PC-3 (cell line): ENCODE measurements around the gene MEFV. TPM values are rescaled to one million over a fixed set of nuclear protein-coding genes. Genes with fewer than 3 reads are reported as not detected.

Experiments
- ATAC-seq: fragments of 200-7000 bp; cut with Tn5 transposase; 2 replicates; pipeline ENCODE4 v1.9.1; 2020; ENCODE audit warnings: mild to moderate bottlenecking, moderate library complexity
- BruUV-seq: library from RNA; stranded (reverse); fragments of 400-500 nt; replicated peaks from 2 replicates; lab custom pipeline; 2021; lab: Mats Ljungman, UMichigan
- CTCF ChIA-PET: fragments of 300-600 bp; sonication (Branson Sonifier 250); formaldehyde crosslinking; loops from one replicate; lab custom pipeline; 2022; ENCODE audit warnings: antibody characterized with exemption; lab: Charles Lee
- POLR2A ChIA-PET: fragments of 300-600 bp; sonication (Branson Sonifier 250); formaldehyde crosslinking; loops from one replicate; lab custom pipeline; 2022; ENCODE audit warnings: antibody characterized with exemption; ENCODE audit not compliant: unreplicated experiment; lab: Charles Lee
- DNase-seq: peaks from one replicate; pipeline ENCODE4 v3.0.0-alpha.2; 2015
- H2AFZ ChIP-seq: fragments of 300-600 bp; sonication (generic); 2 replicates; pipeline ENCODE4 v1.6.0; 2016; ENCODE audit warnings: antibody characterized with exemption, low read length
- H3F3A ChIP-seq: fragments of 300-600 bp; sonication (generic); one replicate; pipeline ENCODE4 v1.6.0; 2017; ENCODE audit warnings: antibody characterized with exemption, low read length, control low read depth, mild to moderate bottlenecking; ENCODE audit not compliant: unreplicated experiment
- H3K27ac ChIP-seq: fragments of 300-600 bp; sonication (generic); 2 replicates; pipeline ENCODE4 v1.5.1; 2016; ENCODE audit warnings: mild to moderate bottlenecking, low read length
- H3K27me3 ChIP-seq: fragments of 300-600 bp; sonication (generic); 2 replicates; pipeline ENCODE4 v1.6.1; 2016; ENCODE audit warnings: low read length, mixed read lengths
- H3K36me3 ChIP-seq: fragments of 300-600 bp; sonication (generic); 2 replicates; pipeline ENCODE4 v1.6.1; 2016; ENCODE audit warnings: low read depth, mixed run types, low read length, mixed read lengths
- H3K4me1 ChIP-seq: fragments of 300-600 bp; sonication (generic); 2 replicates; pipeline ENCODE4 v1.5.1; 2016; ENCODE audit warnings: low read length; ENCODE audit not compliant: insufficient read depth
- H3K4me2 ChIP-seq: fragments of 300-600 bp; sonication (generic); 2 replicates; pipeline ENCODE4 v1.6.0; 2016; ENCODE audit warnings: low read length
- H3K4me3 ChIP-seq: fragments of 300-600 bp; sonication (generic); 2 replicates; pipeline ENCODE4 v1.5.1; 2016; ENCODE audit warnings: mild to moderate bottlenecking, low read length, mixed read lengths
- H3K79me2 ChIP-seq: fragments of 300-600 bp; sonication (generic); 2 replicates; pipeline ENCODE4 v1.6.1; 2017; ENCODE audit warnings: low read length, mixed read lengths
- H3K9ac ChIP-seq: fragments of 300-600 bp; sonication (generic); 2 replicates; pipeline ENCODE4 v1.6.0; 2016; ENCODE audit warnings: mild to moderate bottlenecking, low read length
- H3K9me2 ChIP-seq: fragments of 300-600 bp; sonication (generic); replicated peaks from 2 replicates; pipeline ENCODE4 v1.6.1; 2016; ENCODE audit warnings: mixed run types, low read length, mixed read lengths
- H3K9me3 ChIP-seq: fragments of 300-600 bp; sonication (generic); 2 replicates; pipeline ENCODE4 v1.6.1; 2016; ENCODE audit warnings: low read length, mixed read lengths
- H4K20me1 ChIP-seq: fragments of 300-600 bp; sonication (generic); 2 replicates; pipeline ENCODE4 v1.6.1; 2016; ENCODE audit warnings: low read length, mixed read lengths
- CTCF ChIP-seq: fragments of 300-600 bp; sonication (generic); conservative IDR thresholded peaks from 2 replicates; pipeline ENCODE4 v1.5.1; 2017; ENCODE audit warnings: antibody characterized with exemption, low read depth, mild to moderate bottlenecking, low read length
- EZH2 ChIP-seq: fragments of 300-600 bp; sonication (generic); IDR thresholded peaks from one replicate; pipeline ENCODE4 v1.6.1; 2017; ENCODE audit warnings: antibody characterized with exemption, mild to moderate bottlenecking, low read length; ENCODE audit not compliant: unreplicated experiment
- EZH2phosphoT487 ChIP-seq: fragments of 300-600 bp; sonication (generic); IDR thresholded peaks from 2 replicates; pipeline ENCODE4 v1.6.1; 2018; ENCODE audit warnings: mild to moderate bottlenecking, antibody characterized with exemption, low read length, borderline replicate concordance
- intact Hi-C: fragments of 100-400 bp; cut with micrococcal nuclease; formaldehyde crosslinking; loops from 2 replicates; pipeline ENCODE4 v1.9.0; 2023
- total RNA-seq: library from RNA; depleted of rRNA; stranded (reverse); fragments of >200 nt; gene quantifications from 2 replicates; pipeline ENCODE4 v1.2.3, GENCODE V29; 2014

The MEFV gene
- total RNA-seq, 1 experiment from 2014 or later, result 0.04 TPM

GRCh38 chr16:3243882-3244281 lies 12.6 kb downstream of the MEFV start:
- no TSS peak for BruUV-seq
- no peak overlapping the region for H3K4me2 ChIP-seq
- TF ChIP-seq CTCF (no peak), EZH2phosphoT487 (no peak), EZH2 (no peak)
- H4K20me1 ChIP-seq, result no peaks in the 10 kb centered on the region
- no peaks in the 10 kb centered on the region for H3K9me2 ChIP-seq
- ChIA-PET POLR2A (no interaction called here), CTCF (no interaction called here)
- no peak overlapping the region for H3K27ac ChIP-seq
- H3K9me3 ChIP-seq, result no peaks in the 10 kb centered on the region
- H3K27me3 ChIP-seq, result no peaks in the 10 kb centered on the region
- H3F3A ChIP-seq, result no peaks in the 10 kb centered on the region
- no peaks in the 10 kb centered on the region for H3K36me3 ChIP-seq
- H3K9ac ChIP-seq, result no peak overlapping the region
- H2AFZ ChIP-seq, result no peak overlapping the region
- ATAC-seq, result no peak
- no peak overlapping the region for H3K4me3 ChIP-seq
- no peak for DNase-seq
- intact Hi-C loops, result no loop called here
- H3K79me2 ChIP-seq, result no peaks in the 10 kb centered on the region
- no peaks in the 10 kb centered on the region for H3K4me1 ChIP-seq

DNA sequence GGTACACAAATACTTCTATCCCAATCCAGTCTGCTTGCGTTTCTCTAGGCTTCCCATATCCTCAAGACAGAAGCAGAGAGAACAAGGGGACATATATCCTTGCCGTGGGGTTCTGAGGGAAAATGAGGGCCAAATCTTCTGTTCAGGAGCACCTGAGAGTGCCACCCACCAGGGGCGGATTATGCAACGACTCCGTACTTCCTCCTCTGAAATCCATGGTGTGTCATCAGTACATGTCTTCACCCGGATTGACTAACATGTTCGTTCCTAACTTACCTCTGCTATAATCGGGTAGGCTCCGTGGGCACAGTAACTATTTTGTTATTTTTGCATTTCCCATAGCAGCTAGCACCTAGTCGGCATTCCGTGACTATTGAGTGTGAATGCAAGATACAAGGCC lies 13.7 kb downstream of the MEFV start:
- no TSS peak for BruUV-seq
- H3K9me3 ChIP-seq, result no peaks in the 10 kb centered on the region
- no peak overlapping the region for H3K4me2 ChIP-seq
- no peak overlapping the region for H3K27ac ChIP-seq
- H3K9me2 ChIP-seq, result no peaks in the 10 kb centered on the region
- POLR2A ChIA-PET, result no interaction called here
- no peaks in the 10 kb centered on the region for H3K27me3 ChIP-seq
- TF ChIP-seq EZH2phosphoT487 (no peak), EZH2 (no peak), CTCF (no peak)
- no peak for ATAC-seq
- no peaks in the 10 kb centered on the region for H3F3A ChIP-seq
- H3K36me3 ChIP-seq, result no peaks in the 10 kb centered on the region
- H3K4me3 ChIP-seq, result no peak overlapping the region
- CTCF ChIA-PET, result no interaction called here
- H2AFZ ChIP-seq, result no peak overlapping the region
- no peak for DNase-seq
- no peaks in the 10 kb centered on the region for H3K4me1 ChIP-seq
- H3K9ac ChIP-seq, result no peak overlapping the region
- no peaks in the 10 kb centered on the region for H3K79me2 ChIP-seq
- intact Hi-C loops, result no loop called here
- no peaks in the 10 kb centered on the region for H4K20me1 ChIP-seq

DNA sequence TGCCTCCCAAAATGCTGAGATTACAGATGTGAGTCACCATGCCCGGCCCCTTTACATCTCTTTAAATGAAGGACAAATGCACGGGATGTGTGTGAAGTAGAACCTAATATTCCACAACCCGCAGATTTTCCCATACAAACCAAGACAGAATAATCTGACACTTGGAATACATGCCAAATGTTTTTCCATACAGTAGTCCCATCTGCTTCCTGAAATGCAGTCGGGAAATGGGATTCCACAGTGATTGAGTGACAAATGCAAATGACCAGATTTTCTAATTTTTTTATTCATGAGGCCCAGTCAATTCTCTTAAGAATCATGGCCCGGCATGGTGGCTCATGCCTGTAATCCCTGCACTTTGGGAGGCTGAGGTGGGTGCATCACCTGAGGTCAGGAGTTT lies 14.7 kb downstream of the MEFV start:
- H3K27me3 ChIP-seq, result no peaks in the 10 kb centered on the region
- no peak overlapping the region for H3K9ac ChIP-seq
- no peak for TF ChIP-seq CTCF
- TF ChIP-seq EZH2, result no peak
- no peak for TF ChIP-seq EZH2phosphoT487
- POLR2A ChIA-PET, result no interaction called here
- no peaks in the 10 kb centered on the region for H4K20me1 ChIP-seq
- H3K4me3 ChIP-seq, result no peak overlapping the region
- CTCF ChIA-PET, result no interaction called here
- H3K36me3 ChIP-seq, result no peaks in the 10 kb centered on the region
- H3K4me1 ChIP-seq, result no peaks in the 10 kb centered on the region
- H2AFZ ChIP-seq, result no peak overlapping the region
- no peaks in the 10 kb centered on the region for H3K9me2 ChIP-seq
- BruUV-seq, result no TSS peak
- no peak overlapping the region for H3K4me2 ChIP-seq
- ATAC-seq (no peak), DNase-seq (no peak)
- no peak overlapping the region for H3K27ac ChIP-seq
- H3K9me3 ChIP-seq, result no peaks in the 10 kb centered on the region
- H3K79me2 ChIP-seq, result no peaks in the 10 kb centered on the region
- no peaks in the 10 kb centered on the region for H3F3A ChIP-seq
- intact Hi-C loops, result no loop called here
